BJ (cell line): ENCODE data around the gene EIF4A3. TPM values are rescaled to one million over a fixed set of nuclear protein-coding genes. Genes with fewer than 3 reads are reported as not detected.

Experiments
- CTCF ChIA-PET: fragments of 350-600 bp; formaldehyde crosslinking; extraction: SDS; loops from one replicate; lab custom pipeline; 2021; ENCODE audit warnings: antibody characterized with exemption, inconsistent platforms; lab: Yijun Ruan, JAX
- POLR2A ChIA-PET: fragments of 300-600 bp; sonication (Branson Sonifier 250); formaldehyde crosslinking; extraction: SDS; loops from one replicate; lab custom pipeline; 2021; ENCODE audit warnings: antibody characterized with exemption; lab: Charles Lee
- DNase-seq: peaks from one replicate; pipeline ENCODE4 v3.0.0-alpha.2; 2011; ENCODE audit warnings: low read depth
- H3K27me3 ChIP-seq: 2 replicates; pipeline ENCODE4 v1.6.0; 2011; ENCODE audit warnings: low read length; ENCODE audit not compliant: control insufficient read depth, insufficient read depth
- H3K36me3 ChIP-seq: 2 replicates; pipeline ENCODE4 v1.5.1; 2011; ENCODE audit warnings: low read length; ENCODE audit not compliant: control insufficient read depth, insufficient read depth
- H3K4me3 ChIP-seq: 2 replicates; pipeline ENCODE4 v1.5.1; 2011; ENCODE audit warnings: low read depth, mild to moderate bottlenecking, control low read depth, low read length
- CTCF ChIP-seq: IDR thresholded peaks from 2 replicates; pipeline ENCODE4 v1.5.1; 2011; ENCODE audit warnings: low read depth, mild to moderate bottlenecking, control low read depth, inconsistent platforms, low read length, moderate library complexity; ENCODE audit not compliant: insufficient read depth
- polyA plus RNA-seq: library from polyadenylated mRNA; depleted of rRNA; stranded (reverse); fragments of >200 nt; gene quantifications from 2 replicates; pipeline ENCODE4 v1.2.3, GENCODE V29; 2011

The EIF4A3 gene
- polyA plus RNA-seq, 1 experiment, result 89.4 TPM

- TF ChIP-seq CTCF, result no peak
- ChIA-PET POLR2A (no interaction called here), CTCF (interaction anchor here (1.0 kb wide), 1 partner anchor 100 kb away, joined by 4 read pairs; no protein-coding TSS in a partner anchor)
- no peak for DNase-seq
- H3K27me3 ChIP-seq, result no peaks in the 10 kb centered on the region
- no peak overlapping the region for H3K4me3 ChIP-seq
- H3K36me3 ChIP-seq, result no peaks in the 10 kb centered on the region
These were observed 42.0 kb downstream of the EIF4A3 start for GRCh38 chr17:80104956-80105375.

GRCh38 chr17:80104321-80104955 lies 42.5 kb downstream of the EIF4A3 start:
- no peak overlapping the region for H3K4me3 ChIP-seq
- H3K36me3 ChIP-seq, result no peaks in the 10 kb centered on the region
- POLR2A ChIA-PET, result no interaction called here
- no peak for DNase-seq
- no peaks in the 10 kb centered on the region for H3K27me3 ChIP-seq
- CTCF ChIA-PET, result interaction anchor here (0.9 to 1.1 kb wide), 3 partner anchors 15 to 99 kb away, joined by 3 to 4 read pairs (median 4); no protein-coding TSS in a partner anchor
- no peak for TF ChIP-seq CTCF

DNA sequence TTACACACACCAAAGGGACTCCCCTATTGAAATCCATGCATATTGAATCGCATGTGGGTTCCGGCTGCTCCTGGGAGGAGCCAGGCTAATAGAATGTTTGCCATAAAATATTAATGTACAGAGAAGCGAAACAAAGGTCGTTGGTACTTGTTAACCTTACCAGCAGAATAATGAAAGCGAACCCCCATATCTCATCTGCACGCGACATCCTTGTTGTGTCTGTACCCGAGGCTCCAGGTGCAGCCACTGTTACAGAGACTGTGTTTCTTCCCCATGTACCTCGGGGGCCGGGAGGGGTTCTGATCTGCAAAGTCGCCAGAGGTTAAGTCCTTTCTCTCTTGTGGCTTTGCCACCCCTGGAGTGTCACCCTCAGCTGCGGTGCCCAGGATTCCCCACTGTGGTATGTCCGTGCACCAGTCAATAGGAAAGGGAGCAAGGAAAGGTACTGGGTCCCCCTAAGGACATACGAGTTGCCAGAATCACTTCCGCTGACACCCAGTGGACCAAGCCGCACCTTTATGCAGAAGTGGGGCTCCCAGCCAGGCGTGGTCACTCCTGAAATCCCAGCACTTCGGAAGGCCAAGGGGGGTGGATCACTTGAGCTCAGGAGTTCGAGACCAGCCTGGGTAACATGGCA lies 43.4 kb downstream of the EIF4A3 start:
- Histone ChIP-seq H3K36me3 (no peaks in the 10 kb centered on the region), H3K4me3 (no peak overlapping the region), H3K27me3 (no peaks in the 10 kb centered on the region)
- DNase-seq, result no peak
- POLR2A ChIA-PET, result no interaction called here
- no peak for TF ChIP-seq CTCF
- CTCF ChIA-PET, result interaction anchor here (0.9 to 1.1 kb wide), 2 partner anchors 16 to 96 kb away, joined by 3 to 4 read pairs; no protein-coding TSS in a partner anchor

- Histone ChIP-seq H3K27me3 (no peaks in the 10 kb centered on the region), H3K36me3 (no peaks in the 10 kb centered on the region), H3K4me3 (no peak overlapping the region)
- ChIA-PET CTCF (interaction anchor here (1.4 to 1.5 kb wide), 2 partner anchors 13 to 21 kb away, joined by 7 to 8 read pairs; no protein-coding TSS in a partner anchor), POLR2A (no interaction called here)
- no peak for TF ChIP-seq CTCF
- no peak for DNase-seq
These were observed 44.1 kb downstream of the EIF4A3 start for GRCh38 chr17:80102664-80103448.
